DOHH2 (cell line): ENCODE measurements around the gene DNPEP.

ENCODE experiments used
- H3F3A ChIP-seq: fragments of 200-600 bp; sonication (generic), shearing (Covaris generic); 2 replicates; pipeline ENCODE4 v1.6.0; 2016; ENCODE audit warnings: antibody characterized with exemption, mild to moderate bottlenecking; ENCODE audit not compliant: control insufficient read depth, insufficient read depth
- H3K27ac ChIP-seq: fragments of 200-600 bp; sonication (generic); 2 replicates; pipeline ENCODE4 v1.5.1; 2014; ENCODE audit warnings: low read depth, mild to moderate bottlenecking, low read length, moderate library complexity
- H3K27me3 ChIP-seq: fragments of 200-600 bp; sonication (generic); 2 replicates; pipeline ENCODE4 v1.6.1; 2014; ENCODE audit warnings: mild to moderate bottlenecking, low read length, mixed read lengths; ENCODE audit not compliant: control insufficient read depth
- H3K36me3 ChIP-seq: fragments of 200-600 bp; sonication (generic); 2 replicates; pipeline ENCODE4 v1.6.1; 2014; ENCODE audit warnings: mild to moderate bottlenecking, low read length, moderate library complexity, mixed read lengths; ENCODE audit not compliant: control insufficient read depth
- H3K4me1 ChIP-seq: fragments of 200-600 bp; sonication (generic); 2 replicates; pipeline ENCODE4 v1.6.1; 2014; ENCODE audit warnings: mild to moderate bottlenecking, low read length, mixed read lengths; ENCODE audit not compliant: control insufficient read depth
- H3K4me2 ChIP-seq: fragments of 200-600 bp; sonication (generic); 2 replicates; pipeline ENCODE4 v1.6.0; 2014; ENCODE audit warnings: mild to moderate bottlenecking, low read length, moderate library complexity
- H3K4me3 ChIP-seq: fragments of 200-600 bp; sonication (generic); 2 replicates; pipeline ENCODE4 v1.5.1; 2014; ENCODE audit warnings: mild to moderate bottlenecking, low read length, mixed read lengths
- H3K79me2 ChIP-seq: fragments of 200-600 bp; sonication (generic); 2 replicates; pipeline ENCODE4 v1.6.1; 2014; ENCODE audit warnings: mild to moderate bottlenecking, low read length, mixed read lengths; ENCODE audit not compliant: control insufficient read depth
- H3K9me2 ChIP-seq: fragments of 200-600 bp; sonication (generic); replicated peaks from 2 replicates; pipeline ENCODE4 v1.6.1; 2014; ENCODE audit warnings: mild to moderate bottlenecking, low read length, mixed read lengths; ENCODE audit not compliant: control insufficient read depth
- H3K9me3 ChIP-seq: fragments of 200-600 bp; sonication (generic); 2 replicates; pipeline ENCODE4 v1.6.1; 2014; ENCODE audit warnings: antibody characterized with exemption, low read length, mixed read lengths; ENCODE audit not compliant: control insufficient read depth, insufficient read depth
- H4K20me1 ChIP-seq: fragments of 200-600 bp; sonication (generic); 2 replicates; pipeline ENCODE4 v1.6.0; 2014; ENCODE audit warnings: low read depth, mild to moderate bottlenecking, antibody characterized with exemption, low read length, moderate library complexity; ENCODE audit not compliant: control insufficient read depth, insufficient read depth
- CTCF ChIP-seq: fragments of 200-600 bp; sonication (generic); IDR thresholded peaks from one replicate; pipeline ENCODE4 v1.5.1; 2014; ENCODE audit warnings: antibody characterized with exemption, mild to moderate bottlenecking, low read depth, low read length; ENCODE audit not compliant: poor library complexity, severe bottlenecking
- EZH2phosphoT487 ChIP-seq: fragments of 200-600 bp; sonication (generic); IDR thresholded peaks from 2 replicates; pipeline ENCODE4 v1.6.1; 2017; ENCODE audit warnings: borderline replicate concordance, mild to moderate bottlenecking, antibody characterized with exemption, low read length, moderate library complexity, mixed read lengths

DNPEP gene

GRCh38 chr2:219354582-219354981 is 33.1 kb downstream of the DNPEP start:
- no peaks in the 10 kb centered on the region for H3F3A ChIP-seq
- no peak for TF ChIP-seq CTCF
- no peak for TF ChIP-seq EZH2phosphoT487
- no peaks in the 10 kb centered on the region for H3K79me2 ChIP-seq
- no peaks in the 10 kb centered on the region for H3K4me1 ChIP-seq
- H3K27ac ChIP-seq = no peak overlapping the region
- H3K36me3 ChIP-seq = no peaks in the 10 kb centered on the region
- no peaks in the 10 kb centered on the region for H4K20me1 ChIP-seq
- H3K4me2 ChIP-seq = no peak overlapping the region
- H3K27me3 ChIP-seq = peaks cover 26% of the 10 kb centered on the region
- no peak overlapping the region for H3K4me3 ChIP-seq
- no peaks in the 10 kb centered on the region for H3K9me3 ChIP-seq
- no peaks in the 10 kb centered on the region for H3K9me2 ChIP-seq

DNA sequence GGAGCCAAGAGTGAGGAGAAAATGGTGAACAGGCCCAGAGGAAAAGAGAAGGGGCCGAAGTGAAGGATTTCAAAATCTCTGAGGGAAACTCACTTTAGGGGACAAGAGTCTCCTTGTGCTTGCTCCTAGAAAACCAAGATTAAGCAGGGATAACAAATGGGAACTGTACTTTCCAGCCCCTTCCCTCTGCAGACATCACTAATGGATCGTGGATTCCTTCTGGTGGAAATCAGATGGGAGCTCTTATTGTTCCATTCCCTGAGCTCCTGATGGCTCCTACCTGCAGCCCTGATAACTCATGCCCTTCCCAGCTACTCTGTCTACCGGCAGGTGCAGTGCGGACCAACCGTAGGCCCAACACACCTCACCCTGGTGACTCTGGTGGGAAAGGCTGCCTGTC is 34.6 kb downstream of the DNPEP start:
- Histone ChIP-seq H4K20me1 (no peaks in the 10 kb centered on the region), H3K4me3 (no peak overlapping the region), H3K9me3 (no peaks in the 10 kb centered on the region), H3K27me3 (peaks cover 26% of the 10 kb centered on the region), H3F3A (no peaks in the 10 kb centered on the region), H3K4me1 (no peaks in the 10 kb centered on the region), H3K79me2 (no peaks in the 10 kb centered on the region), H3K9me2 (no peaks in the 10 kb centered on the region), H3K4me2 (no peak overlapping the region), H3K36me3 (no peaks in the 10 kb centered on the region), H3K27ac (no peak overlapping the region)
- TF ChIP-seq EZH2phosphoT487 = no peak
- TF ChIP-seq CTCF = no peak

GRCh38 chr2:219352448-219353023 is 35.2 kb downstream of the DNPEP start:
- TF ChIP-seq CTCF (peak; percentile 88), EZH2phosphoT487 (0 out of 2 replicates have a peak, but pooled peaks have one; percentile 48)
- Histone ChIP-seq H3F3A (no peaks in the 10 kb centered on the region), H3K4me1 (no peaks in the 10 kb centered on the region), H3K79me2 (no peaks in the 10 kb centered on the region), H3K4me2 (no peak overlapping the region), H4K20me1 (no peaks in the 10 kb centered on the region), H3K27ac (no peak overlapping the region), H3K36me3 (no peaks in the 10 kb centered on the region), H3K9me2 (no peaks in the 10 kb centered on the region), H3K4me3 (no peak overlapping the region), H3K9me3 (no peaks in the 10 kb centered on the region), H3K27me3 (peaks cover 26% of the 10 kb centered on the region)
